ENCODE measurements around the gene TTC21B.

DNA sequence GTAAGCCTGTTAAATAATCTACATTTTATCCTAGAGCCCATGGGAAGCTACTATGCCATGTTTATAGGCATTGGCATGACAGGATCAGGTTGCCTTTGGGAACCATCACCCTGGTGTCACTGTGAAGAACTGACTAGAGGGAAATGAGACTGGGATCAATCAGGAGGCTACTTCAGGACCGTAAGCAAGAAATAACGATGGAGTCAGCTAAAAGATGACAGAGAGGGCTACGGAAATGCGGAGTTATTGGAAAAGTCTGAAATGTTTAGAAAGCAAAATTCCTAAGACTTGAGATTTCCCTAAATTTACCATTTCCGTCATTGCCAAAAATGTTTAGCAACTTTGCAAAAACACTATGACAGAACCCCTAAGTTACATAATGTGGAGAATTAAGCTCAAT, 50.2 kb downstream of the TTC21B start:
- TF ChIP-seq, protein P1, sequence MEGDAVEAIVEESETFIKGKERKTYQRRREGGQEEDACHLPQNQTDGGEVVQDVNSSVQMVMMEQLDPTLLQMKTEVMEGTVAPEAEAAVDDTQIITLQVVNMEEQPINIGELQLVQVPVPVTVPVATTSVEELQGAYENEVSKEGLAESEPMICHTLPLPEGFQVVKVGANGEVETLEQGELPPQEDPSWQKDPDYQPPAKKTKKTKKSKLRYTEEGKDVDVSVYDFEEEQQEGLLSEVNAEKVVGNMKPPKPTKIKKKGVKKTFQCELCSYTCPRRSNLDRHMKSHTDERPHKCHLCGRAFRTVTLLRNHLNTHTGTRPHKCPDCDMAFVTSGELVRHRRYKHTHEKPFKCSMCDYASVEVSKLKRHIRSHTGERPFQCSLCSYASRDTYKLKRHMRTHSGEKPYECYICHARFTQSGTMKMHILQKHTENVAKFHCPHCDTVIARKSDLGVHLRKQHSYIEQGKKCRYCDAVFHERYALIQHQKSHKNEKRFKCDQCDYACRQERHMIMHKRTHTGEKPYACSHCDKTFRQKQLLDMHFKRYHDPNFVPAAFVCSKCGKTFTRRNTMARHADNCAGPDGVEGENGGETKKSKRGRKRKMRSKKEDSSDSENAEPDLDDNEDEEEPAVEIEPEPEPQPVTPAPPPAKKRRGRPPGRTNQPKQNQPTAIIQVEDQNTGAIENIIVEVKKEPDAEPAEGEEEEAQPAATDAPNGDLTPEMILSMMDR (IDR thresholded peaks at IDR 0.05): no peak
- no peak for TF ChIP-seq POLR2A (IDR thresholded peaks at IDR 0.05)
- no peak for TF ChIP-seq POLR2AphosphoS5 (IDR thresholded peaks at IDR 0.05)
